Loucy (cell line): Measurements from ENCODE around the gene HOXA10.

Source experiments
- H2AFZ ChIP-seq: fragments of 200-600 bp; sonication (generic); 2 replicates; pipeline ENCODE4 v1.6.0; 2016; ENCODE audit warnings: antibody characterized with exemption, mild to moderate bottlenecking, low read length, moderate library complexity
- H3F3A ChIP-seq: fragments of 200-600 bp; 2 replicates; pipeline ENCODE4 v1.6.0; 2016; ENCODE audit warnings: antibody characterized with exemption, low read depth, mild to moderate bottlenecking
- H3K27me3 ChIP-seq: fragments of 200-600 bp; sonication (generic); 2 replicates; pipeline ENCODE4 v1.6.1; 2014; ENCODE audit warnings: low read length, mild to moderate bottlenecking; ENCODE audit not compliant: insufficient read depth, poor library complexity, severe bottlenecking
- H3K36me3 ChIP-seq: fragments of 200-600 bp; sonication (generic); 2 replicates; pipeline ENCODE4 v1.6.1; 2016; ENCODE audit warnings: low read length; ENCODE audit not compliant: insufficient read depth
- H3K4me1 ChIP-seq: fragments of 200-600 bp; sonication (generic); 2 replicates; pipeline ENCODE4 v1.5.1; 2014; ENCODE audit warnings: low read length, mild to moderate bottlenecking; ENCODE audit not compliant: insufficient read depth, poor library complexity, severe bottlenecking
- H3K4me2 ChIP-seq: fragments of 200-600 bp; sonication (generic); 2 replicates; pipeline ENCODE4 v1.6.0; 2014; ENCODE audit warnings: antibody characterized with exemption, low read length, low read depth, mild to moderate bottlenecking; ENCODE audit not compliant: poor library complexity, severe bottlenecking
- H3K4me3 ChIP-seq: fragments of 200-600 bp; sonication (generic); 2 replicates; pipeline ENCODE4 v1.5.1; 2014; ENCODE audit warnings: low read length, mild to moderate bottlenecking, mixed read lengths; ENCODE audit not compliant: poor library complexity, severe bottlenecking
- H3K79me2 ChIP-seq: fragments of 200-600 bp; sonication (generic); 2 replicates; pipeline ENCODE4 v1.6.1; 2014; ENCODE audit warnings: low read length; ENCODE audit not compliant: insufficient read depth
- H3K9ac ChIP-seq: fragments of 200-600 bp; sonication (generic); 2 replicates; pipeline ENCODE4 v1.6.0; 2014; ENCODE audit warnings: mild to moderate bottlenecking, low read depth, low read length, moderate library complexity; ENCODE audit not compliant: poor library complexity, severe bottlenecking
- H3K9me2 ChIP-seq: fragments of 200-600 bp; sonication (generic); replicated peaks from 2 replicates; pipeline ENCODE4 v1.6.1; 2016; ENCODE audit warnings: low read depth, low read length, mixed read lengths
- H3K9me3 ChIP-seq: fragments of 200-600 bp; sonication (generic); 2 replicates; pipeline ENCODE4 v1.6.1; 2014; ENCODE audit warnings: mild to moderate bottlenecking, antibody characterized with exemption, low read length, low read depth; ENCODE audit not compliant: insufficient read depth
- H4K20me1 ChIP-seq: fragments of 200-600 bp; sonication (generic); 2 replicates; pipeline ENCODE4 v1.6.0; 2014; ENCODE audit warnings: antibody characterized with exemption, low read length, mild to moderate bottlenecking; ENCODE audit not compliant: insufficient read depth, poor library complexity, severe bottlenecking
- CTCF ChIP-seq: fragments of 200-600 bp; sonication (generic); conservative IDR thresholded peaks from 2 replicates; pipeline ENCODE4 v1.5.1; 2014; ENCODE audit warnings: mild to moderate bottlenecking, antibody characterized with exemption, low read length
- EZH2phosphoT487 ChIP-seq: fragments of 200-600 bp; IDR thresholded peaks from 2 replicates; pipeline ENCODE4 v1.6.1; 2018; ENCODE audit warnings: antibody characterized with exemption, mild to moderate bottlenecking, moderate library complexity, borderline replicate concordance

Gene HOXA10

GRCh38 chr7:27138472-27138871, 35.6 kb downstream of the HOXA10 start:
- H3K9ac ChIP-seq: peak overlapping the region; percentile 68
- TF ChIP-seq CTCF (no peak), EZH2phosphoT487 (no peak)
- H3K9me2 ChIP-seq: no peaks in the 10 kb centered on the region
- H3K79me2 ChIP-seq: peaks cover 100% of the 10 kb centered on the region
- no peak overlapping the region for H2AFZ ChIP-seq
- no peaks in the 10 kb centered on the region for H3K27me3 ChIP-seq
- H4K20me1 ChIP-seq: peaks cover 95% of the 10 kb centered on the region
- peak overlapping the region; percentile 91 for H3K4me2 ChIP-seq
- peaks cover 4% of the 10 kb centered on the region for H3F3A ChIP-seq
- no peaks in the 10 kb centered on the region for H3K9me3 ChIP-seq
- peaks cover 80% of the 10 kb centered on the region for H3K4me1 ChIP-seq
- H3K4me3 ChIP-seq: peak overlapping the region; percentile 94
- H3K36me3 ChIP-seq: peaks cover 59% of the 10 kb centered on the region

- Histone ChIP-seq H3F3A (peaks cover 4% of the 10 kb centered on the region), H3K36me3 (peaks cover 59% of the 10 kb centered on the region), H3K4me2 (peak overlapping the region; percentile 91), H3K9me3 (no peaks in the 10 kb centered on the region), H3K9me2 (no peaks in the 10 kb centered on the region), H3K9ac (peak overlapping the region; percentile 68), H3K27me3 (no peaks in the 10 kb centered on the region), H4K20me1 (peaks cover 95% of the 10 kb centered on the region), H3K4me3 (peak overlapping the region; percentile 94), H2AFZ (no peak overlapping the region), H3K4me1 (peaks cover 83% of the 10 kb centered on the region), H3K79me2 (peaks cover 100% of the 10 kb centered on the region)
- TF ChIP-seq CTCF (no peak), EZH2phosphoT487 (no peak)
Measured at GRCh38 chr7:27137640-27138315, 36.3 kb downstream of the HOXA10 start.

GRCh38 chr7:27134392-27134791, 39.7 kb downstream of the HOXA10 start:
- Histone ChIP-seq H3K27me3 (no peaks in the 10 kb centered on the region), H3K9ac (no peak overlapping the region), H3K4me2 (peak overlapping the region; percentile 91), H3K79me2 (peaks cover 98% of the 10 kb centered on the region), H2AFZ (no peak overlapping the region), H3K4me3 (peak overlapping the region; percentile 4), H3K36me3 (peaks cover 49% of the 10 kb centered on the region), H3F3A (no peaks in the 10 kb centered on the region), H3K9me2 (no peaks in the 10 kb centered on the region), H3K9me3 (no peaks in the 10 kb centered on the region), H4K20me1 (peaks cover 94% of the 10 kb centered on the region), H3K4me1 (peaks cover 60% of the 10 kb centered on the region)
- TF ChIP-seq CTCF (no peak), EZH2phosphoT487 (no peak)
